ENCODE data around the gene PLD5. TPM values are rescaled to one million over a fixed set of nuclear protein-coding genes. Genes with fewer than 3 reads are reported as not detected.
"Not testable (repeated sequence)": the region's sequence is repeated elsewhere in the genome, so short reads cannot be mapped to it uniquely, and the experiment has no call there.

The PLD5 gene
- polyA plus RNA-seq, 3 donors = not detected

DNA sequence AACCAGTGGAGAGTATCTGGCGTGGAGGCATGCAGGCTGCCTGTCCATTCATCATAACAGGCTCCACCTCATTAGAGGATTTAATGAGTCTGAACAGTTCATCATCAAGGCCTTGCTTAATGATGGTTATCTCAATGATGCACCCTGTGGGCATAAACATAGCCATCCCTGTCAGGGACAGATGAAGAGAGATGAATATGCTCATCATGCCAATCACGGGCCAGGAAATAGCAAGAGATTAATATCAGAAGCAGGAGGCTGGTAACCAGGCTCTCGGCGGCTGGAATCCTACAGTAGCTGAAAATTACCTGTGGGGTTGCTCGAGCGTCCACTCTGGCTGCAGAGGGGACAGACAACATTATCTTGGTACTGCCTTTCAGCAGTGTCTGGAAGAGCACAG, 247.7 kb downstream of the PLD5 start:
- H3K9ac ChIP-seq (ENCODE audit: insufficient read depth, low read length, poor library complexity, severe bottlenecking); H3K9me3 ChIP-seq (replicated peaks in 1 of 2; ENCODE audit: control insufficient read depth in 1 of 2, insufficient read depth in 1 of 2, low read length in 2 of 2); H3K36me3 ChIP-seq (replicated peaks in 1 of 2; ENCODE audit: control insufficient read depth in 1 of 2, insufficient read depth in 2 of 2, low read length in 2 of 2); H3K9me3 Mint-ChIP-seq; H3K27ac ChIP-seq (ENCODE audit: low read depth in 1 of 2, low read length in 2 of 2); H3K27me3 ChIP-seq (ENCODE audit: control insufficient read depth in 2 of 2, insufficient read depth in 2 of 2, low read length in 2 of 2); H3K27me3 Mint-ChIP-seq (ENCODE audit: low read depth in 3 of 3); H2AFZ ChIP-seq (ENCODE audit: insufficient read depth, low read depth, low read length, poor library complexity, severe bottlenecking); H3K79me2 ChIP-seq (ENCODE audit: insufficient read depth, low read length); H3K36me3 Mint-ChIP-seq; H3K4me1 ChIP-seq (ENCODE audit: control insufficient read depth in 1 of 2, insufficient read depth in 2 of 2, low read length in 2 of 2); H3K4me2 ChIP-seq (replicated peaks; ENCODE audit: extremely low read depth, low read length, poor library complexity, severe bottlenecking); H4K20me1 ChIP-seq (ENCODE audit: insufficient read depth, low read length); H3K4me1 Mint-ChIP-seq; H3K27ac Mint-ChIP-seq; intact Hi-C loops (cut with micrococcal nuclease); DNase-seq; H3K4me3 Mint-ChIP-seq; H3K4me3 ChIP-seq (replicated peaks in 1 of 3; ENCODE audit: low read depth in 2 of 3, low read length in 3 of 3): not testable (repeated sequence)
- WGBS (ENCODE audit: insufficient coverage) = no CpG with 5 or more reads among the region's 6 CpGs

- intact Hi-C loops (cut with micrococcal nuclease); H3K36me3 Mint-ChIP-seq; H3K4me1 Mint-ChIP-seq; H3K4me1 ChIP-seq (ENCODE audit: control insufficient read depth in 1 of 2, insufficient read depth in 2 of 2, low read length in 2 of 2); H2AFZ ChIP-seq (ENCODE audit: insufficient read depth, low read depth, low read length, poor library complexity, severe bottlenecking); H3K27ac Mint-ChIP-seq; H3K9ac ChIP-seq (ENCODE audit: insufficient read depth, low read length, poor library complexity, severe bottlenecking); DNase-seq; H3K4me3 ChIP-seq (replicated peaks in 1 of 3; ENCODE audit: low read depth in 2 of 3, low read length in 3 of 3); H3K9me3 ChIP-seq (replicated peaks in 1 of 2; ENCODE audit: control insufficient read depth in 1 of 2, insufficient read depth in 1 of 2, low read length in 2 of 2); H3K9me3 Mint-ChIP-seq; H3K4me2 ChIP-seq (replicated peaks; ENCODE audit: extremely low read depth, low read length, poor library complexity, severe bottlenecking); H4K20me1 ChIP-seq (ENCODE audit: insufficient read depth, low read length); H3K36me3 ChIP-seq (replicated peaks in 1 of 2; ENCODE audit: control insufficient read depth in 1 of 2, insufficient read depth in 2 of 2, low read length in 2 of 2); H3K27me3 Mint-ChIP-seq (ENCODE audit: low read depth in 3 of 3); H3K27ac ChIP-seq (ENCODE audit: low read depth in 1 of 2, low read length in 2 of 2); H3K79me2 ChIP-seq (ENCODE audit: insufficient read depth, low read length); H3K4me3 Mint-ChIP-seq; H3K27me3 ChIP-seq (ENCODE audit: control insufficient read depth in 2 of 2, insufficient read depth in 2 of 2, low read length in 2 of 2): not testable (repeated sequence)
- no CpG with 5 or more reads among the region's 2 CpGs for WGBS (ENCODE audit: insufficient coverage)
These were observed 257.5 kb downstream of the PLD5 start for GRCh38 chr1:242267004-242267403.

- H3K79me2 ChIP-seq (ENCODE audit: insufficient read depth, low read length); H3K4me3 ChIP-seq (replicated peaks in 1 of 3; ENCODE audit: low read depth in 2 of 3, low read length in 3 of 3); H3K4me2 ChIP-seq (replicated peaks; ENCODE audit: extremely low read depth, low read length, poor library complexity, severe bottlenecking); H3K9me3 Mint-ChIP-seq; H3K27me3 ChIP-seq (ENCODE audit: control insufficient read depth in 2 of 2, insufficient read depth in 2 of 2, low read length in 2 of 2); H3K4me1 ChIP-seq (ENCODE audit: control insufficient read depth in 1 of 2, insufficient read depth in 2 of 2, low read length in 2 of 2); H3K27me3 Mint-ChIP-seq (ENCODE audit: low read depth in 3 of 3); H3K36me3 Mint-ChIP-seq; DNase-seq; H3K27ac ChIP-seq (ENCODE audit: low read depth in 1 of 2, low read length in 2 of 2); H3K4me3 Mint-ChIP-seq; intact Hi-C loops (cut with micrococcal nuclease); H2AFZ ChIP-seq (ENCODE audit: insufficient read depth, low read depth, low read length, poor library complexity, severe bottlenecking); H3K9me3 ChIP-seq (replicated peaks in 1 of 2; ENCODE audit: control insufficient read depth in 1 of 2, insufficient read depth in 1 of 2, low read length in 2 of 2); H3K27ac Mint-ChIP-seq; H4K20me1 ChIP-seq (ENCODE audit: insufficient read depth, low read length); H3K9ac ChIP-seq (ENCODE audit: insufficient read depth, low read length, poor library complexity, severe bottlenecking); H3K4me1 Mint-ChIP-seq; H3K36me3 ChIP-seq (replicated peaks in 1 of 2; ENCODE audit: control insufficient read depth in 1 of 2, insufficient read depth in 2 of 2, low read length in 2 of 2): not testable (repeated sequence)
- no CpG with 5 or more reads among the region's 7 CpGs for WGBS (ENCODE audit: insufficient coverage)
These were observed 260.1 kb downstream of the PLD5 start for GRCh38 chr1:242264419-242264818.
